Measurements from ENCODE around the gene CPVL.

DNA sequence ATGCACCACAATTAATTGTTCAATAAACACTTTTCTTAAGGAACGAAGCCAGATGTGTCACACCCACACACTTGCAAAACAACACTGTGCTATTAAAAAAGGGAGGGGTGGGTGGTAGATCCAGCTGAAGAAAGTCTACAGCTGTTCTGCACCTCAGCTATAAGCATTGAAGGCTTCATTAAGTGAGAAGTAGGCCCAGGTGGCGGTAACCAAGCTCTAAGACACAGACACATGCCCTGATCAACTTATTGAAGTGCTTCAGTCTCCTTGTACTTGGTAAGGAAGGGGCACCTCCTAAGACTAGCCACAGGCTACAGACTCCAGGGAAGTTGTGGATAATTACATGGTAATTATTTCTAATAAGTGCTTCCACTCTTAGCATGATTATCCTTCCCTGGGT, 4.5 kb upstream of the CPVL start:
- TF ChIP-seq, protein P1, sequence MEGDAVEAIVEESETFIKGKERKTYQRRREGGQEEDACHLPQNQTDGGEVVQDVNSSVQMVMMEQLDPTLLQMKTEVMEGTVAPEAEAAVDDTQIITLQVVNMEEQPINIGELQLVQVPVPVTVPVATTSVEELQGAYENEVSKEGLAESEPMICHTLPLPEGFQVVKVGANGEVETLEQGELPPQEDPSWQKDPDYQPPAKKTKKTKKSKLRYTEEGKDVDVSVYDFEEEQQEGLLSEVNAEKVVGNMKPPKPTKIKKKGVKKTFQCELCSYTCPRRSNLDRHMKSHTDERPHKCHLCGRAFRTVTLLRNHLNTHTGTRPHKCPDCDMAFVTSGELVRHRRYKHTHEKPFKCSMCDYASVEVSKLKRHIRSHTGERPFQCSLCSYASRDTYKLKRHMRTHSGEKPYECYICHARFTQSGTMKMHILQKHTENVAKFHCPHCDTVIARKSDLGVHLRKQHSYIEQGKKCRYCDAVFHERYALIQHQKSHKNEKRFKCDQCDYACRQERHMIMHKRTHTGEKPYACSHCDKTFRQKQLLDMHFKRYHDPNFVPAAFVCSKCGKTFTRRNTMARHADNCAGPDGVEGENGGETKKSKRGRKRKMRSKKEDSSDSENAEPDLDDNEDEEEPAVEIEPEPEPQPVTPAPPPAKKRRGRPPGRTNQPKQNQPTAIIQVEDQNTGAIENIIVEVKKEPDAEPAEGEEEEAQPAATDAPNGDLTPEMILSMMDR (IDR thresholded peaks at IDR 0.05; ENCODE audit: low read depth, low read length, poor library complexity, severe bottlenecking), result no peak
- no peak for TF ChIP-seq EZH2phosphoT487 (IDR thresholded peaks at IDR 0.05; ENCODE audit: borderline replicate concordance, low read length)
